GM20000 (cell line): ENCODE measurements around the gene TSN.

ENCODE experiments used
- DNase-seq: peaks from one replicate; pipeline ENCODE4 v3.0.0; 2012; ENCODE audit warnings: low spot score
- TF ChIP-seq, protein P1 (sequence below): IDR thresholded peaks from 2 replicates; pipeline ENCODE4 v1.5.1; 2012; ENCODE audit warnings: mild to moderate bottlenecking, control low read depth; ENCODE audit errors: extremely low read depth, missing control alignments

Gene TSN

DNA sequence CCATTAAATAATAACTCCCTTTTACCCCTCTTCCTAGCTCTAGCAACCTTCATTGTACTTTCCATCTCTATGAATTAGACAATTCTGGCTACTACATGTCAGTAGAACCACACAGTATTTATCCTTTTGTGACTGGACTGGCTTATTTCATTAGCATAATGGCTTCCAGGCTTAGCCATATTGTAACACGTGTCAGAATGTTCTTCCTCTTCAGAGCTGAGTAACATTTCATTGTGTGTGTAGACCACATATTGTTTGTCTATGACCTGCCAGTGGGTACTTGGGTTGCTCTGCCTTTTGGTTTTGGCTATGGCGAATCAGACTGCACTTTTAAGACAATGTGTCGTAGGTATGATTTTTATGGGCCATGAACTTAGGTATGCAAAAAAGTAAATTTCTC, 20.9 kb downstream of the TSN start:
- no peak for DNase-seq
- TF ChIP-seq, protein P1, sequence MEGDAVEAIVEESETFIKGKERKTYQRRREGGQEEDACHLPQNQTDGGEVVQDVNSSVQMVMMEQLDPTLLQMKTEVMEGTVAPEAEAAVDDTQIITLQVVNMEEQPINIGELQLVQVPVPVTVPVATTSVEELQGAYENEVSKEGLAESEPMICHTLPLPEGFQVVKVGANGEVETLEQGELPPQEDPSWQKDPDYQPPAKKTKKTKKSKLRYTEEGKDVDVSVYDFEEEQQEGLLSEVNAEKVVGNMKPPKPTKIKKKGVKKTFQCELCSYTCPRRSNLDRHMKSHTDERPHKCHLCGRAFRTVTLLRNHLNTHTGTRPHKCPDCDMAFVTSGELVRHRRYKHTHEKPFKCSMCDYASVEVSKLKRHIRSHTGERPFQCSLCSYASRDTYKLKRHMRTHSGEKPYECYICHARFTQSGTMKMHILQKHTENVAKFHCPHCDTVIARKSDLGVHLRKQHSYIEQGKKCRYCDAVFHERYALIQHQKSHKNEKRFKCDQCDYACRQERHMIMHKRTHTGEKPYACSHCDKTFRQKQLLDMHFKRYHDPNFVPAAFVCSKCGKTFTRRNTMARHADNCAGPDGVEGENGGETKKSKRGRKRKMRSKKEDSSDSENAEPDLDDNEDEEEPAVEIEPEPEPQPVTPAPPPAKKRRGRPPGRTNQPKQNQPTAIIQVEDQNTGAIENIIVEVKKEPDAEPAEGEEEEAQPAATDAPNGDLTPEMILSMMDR, result no peak

DNA sequence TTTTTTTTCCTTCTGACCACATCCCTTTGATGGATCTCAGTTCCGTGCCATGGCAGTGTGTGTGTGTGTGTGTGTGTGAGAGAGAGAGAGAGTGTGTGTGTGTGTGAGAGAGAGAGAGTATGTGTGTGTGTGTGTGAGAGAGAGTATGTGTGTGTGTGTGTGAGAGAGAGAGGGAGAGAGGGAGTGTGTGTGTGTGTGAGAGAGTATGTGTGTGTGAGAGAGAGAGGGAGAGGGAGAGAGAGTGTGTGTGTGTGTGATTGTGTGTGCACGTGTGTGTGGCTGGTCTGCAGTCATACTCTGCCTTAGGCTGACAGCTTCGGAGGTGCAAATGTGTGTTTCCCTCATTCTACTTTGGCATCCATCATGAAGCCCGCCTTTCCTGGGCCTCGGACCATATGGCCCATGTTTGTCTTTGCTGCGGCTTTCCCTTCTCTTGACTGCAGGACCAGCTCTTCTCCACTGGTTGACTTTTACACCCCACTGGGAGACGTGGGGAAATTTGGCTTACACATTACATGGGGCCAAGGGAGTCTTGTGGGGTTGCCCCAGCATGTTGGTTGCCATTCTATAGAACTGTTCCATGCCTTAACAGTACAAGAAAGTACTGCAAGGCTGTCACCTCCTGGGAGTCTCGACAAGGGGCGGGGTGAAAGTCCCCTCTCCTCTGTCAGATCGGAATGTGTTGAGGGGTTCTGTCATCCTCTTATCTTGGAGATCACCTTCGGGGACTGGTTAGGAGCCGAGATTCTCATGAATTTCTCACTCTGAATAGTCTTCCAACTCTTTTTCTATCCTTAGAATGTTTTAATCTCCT, 21.6 kb downstream of the TSN start:
- TF ChIP-seq, protein P1, result no peak
- DNase-seq, result no peak

DNA sequence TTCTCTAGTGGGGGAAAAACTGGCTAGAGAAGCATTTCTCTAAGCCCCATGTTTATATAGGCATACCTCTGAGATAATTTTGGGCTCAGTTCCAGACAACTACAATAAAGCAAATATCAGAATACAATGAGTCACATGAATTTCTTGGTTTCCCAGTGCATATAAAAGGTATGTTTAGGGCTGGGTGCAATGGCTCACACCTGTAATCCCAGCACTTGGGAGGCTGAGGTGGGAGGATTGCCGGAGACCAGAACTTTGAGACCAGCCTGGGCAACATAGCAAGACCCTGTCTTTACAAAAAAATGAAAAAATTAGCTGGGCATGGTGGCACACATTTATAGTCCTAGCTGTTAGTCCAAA, 22.2 kb downstream of the TSN start:
- TF ChIP-seq, protein P1, result no peak
- no peak for DNase-seq

DNA sequence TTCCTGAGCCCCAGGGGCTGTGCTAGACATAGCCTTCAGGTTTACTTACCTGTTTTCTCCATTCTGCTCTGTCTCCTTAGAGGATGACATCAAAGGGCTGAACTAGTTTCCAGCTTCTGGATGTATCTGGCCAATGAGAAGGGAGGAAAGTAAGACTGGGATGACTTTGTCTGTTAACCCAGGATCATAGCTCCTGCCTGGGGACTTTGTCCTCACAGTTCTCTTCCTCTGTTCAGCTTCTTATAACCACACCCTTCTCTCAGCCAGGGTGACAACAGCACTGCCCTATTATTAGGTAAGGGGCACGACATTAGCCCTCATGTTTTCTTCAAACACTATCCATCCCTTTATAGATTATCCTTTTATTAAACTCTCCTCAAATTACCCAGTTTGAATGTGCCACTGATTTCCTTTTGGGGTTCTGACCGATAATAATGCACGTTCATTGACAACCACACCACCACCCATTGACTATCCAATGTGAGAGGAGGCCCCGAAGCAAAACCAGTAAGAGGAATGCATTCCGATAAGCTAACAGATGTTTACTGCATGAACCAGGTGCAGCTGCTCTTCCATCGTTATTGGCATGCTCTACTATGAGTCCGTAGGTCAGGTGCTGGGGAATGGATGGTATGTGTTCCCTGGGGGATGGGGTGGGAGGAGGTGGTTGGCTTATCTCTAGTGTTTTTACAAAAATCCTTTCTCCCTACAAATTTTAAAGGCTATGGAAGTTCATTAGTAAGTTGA, 23.5 kb downstream of the TSN start:
- no peak for DNase-seq

DNA sequence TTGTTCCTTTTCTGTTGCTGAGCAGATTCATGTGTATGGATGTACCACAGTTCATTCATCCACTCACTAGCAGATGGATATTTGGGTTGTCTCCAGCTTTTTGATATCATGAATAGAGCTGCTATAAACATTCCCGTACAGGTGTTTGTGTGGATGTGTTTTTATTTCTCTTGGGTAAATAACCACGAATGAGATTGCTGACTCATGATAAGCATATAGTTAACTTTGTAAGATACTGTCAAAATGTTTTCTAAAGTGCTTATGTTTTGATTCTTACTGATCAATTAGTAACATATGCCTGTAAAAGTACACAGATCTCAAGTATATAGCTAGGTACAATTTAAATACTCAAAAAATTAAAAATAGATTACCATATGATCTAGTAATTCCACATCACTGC, 27.7 kb downstream of the TSN start:
- TF ChIP-seq, protein P1, result no peak
- DNase-seq, result no peak

More for the DNA sequence above, 23.5 kb downstream of the TSN start:
- TF ChIP-seq, protein P1, result no peak

DNA sequence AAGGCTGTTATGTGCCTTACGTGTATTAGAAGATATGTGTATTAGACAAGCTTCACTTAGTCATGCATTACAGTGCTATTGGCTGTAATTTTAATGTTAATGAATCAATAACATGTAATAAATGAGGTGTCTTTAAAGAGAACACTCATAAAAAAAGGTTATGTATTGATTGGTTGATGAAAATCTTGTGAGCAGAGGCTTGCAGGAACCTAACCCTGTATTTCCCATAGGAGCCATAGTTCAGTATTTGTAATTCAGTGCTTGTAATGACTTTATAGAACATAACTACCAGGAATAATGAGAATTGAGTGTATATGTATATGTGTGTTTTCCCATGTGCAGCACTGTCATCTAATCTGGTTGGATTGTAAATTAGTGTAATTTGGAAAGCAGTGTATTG, 33.2 kb downstream of the TSN start:
- DNase-seq, result no peak
- TF ChIP-seq, protein P1, result no peak

DNA sequence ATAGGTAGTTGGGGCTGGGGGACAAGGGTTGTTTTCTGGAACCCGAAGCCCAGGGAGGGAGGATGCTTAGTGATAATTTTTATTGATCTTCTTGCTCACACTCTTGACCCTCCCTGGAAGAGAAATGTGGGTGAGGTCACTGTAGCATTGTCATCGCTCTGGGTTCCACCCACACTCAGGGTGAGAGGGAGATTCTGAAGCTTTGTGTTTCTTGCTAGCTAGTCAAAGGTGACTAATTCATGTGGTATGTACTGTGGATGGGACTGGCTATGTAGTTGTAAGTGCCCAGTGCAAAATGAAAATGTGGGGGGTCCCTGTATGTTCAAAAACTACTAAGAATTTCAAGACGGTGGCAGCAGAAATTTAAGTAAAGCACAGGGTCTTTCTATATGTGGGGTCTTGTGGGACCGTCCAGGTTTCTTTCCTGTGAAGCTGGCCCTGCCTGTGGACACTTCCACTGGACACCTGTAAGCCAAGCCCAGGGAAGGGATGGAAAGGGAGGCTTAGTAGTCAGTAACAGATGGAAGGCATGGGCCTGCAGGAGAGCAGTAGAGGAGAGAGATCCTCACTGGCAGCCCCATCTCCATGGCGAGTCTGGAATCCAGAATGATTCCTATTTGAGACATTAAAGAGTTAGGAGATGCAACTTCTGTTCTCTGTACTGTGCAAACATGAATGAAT, 35.0 kb downstream of the TSN start:
- TF ChIP-seq, protein P1, result no peak
- DNase-seq, result no peak
